Measurements from ENCODE around the gene MDGA2.

Gene MDGA2

GRCh38 chr14:47543459-47543858, 131.9 kb downstream of the MDGA2 start:
- DNase-seq (ENCODE audit: extremely low read depth, low read depth), result no peak
- TF ChIP-seq, protein P1, sequence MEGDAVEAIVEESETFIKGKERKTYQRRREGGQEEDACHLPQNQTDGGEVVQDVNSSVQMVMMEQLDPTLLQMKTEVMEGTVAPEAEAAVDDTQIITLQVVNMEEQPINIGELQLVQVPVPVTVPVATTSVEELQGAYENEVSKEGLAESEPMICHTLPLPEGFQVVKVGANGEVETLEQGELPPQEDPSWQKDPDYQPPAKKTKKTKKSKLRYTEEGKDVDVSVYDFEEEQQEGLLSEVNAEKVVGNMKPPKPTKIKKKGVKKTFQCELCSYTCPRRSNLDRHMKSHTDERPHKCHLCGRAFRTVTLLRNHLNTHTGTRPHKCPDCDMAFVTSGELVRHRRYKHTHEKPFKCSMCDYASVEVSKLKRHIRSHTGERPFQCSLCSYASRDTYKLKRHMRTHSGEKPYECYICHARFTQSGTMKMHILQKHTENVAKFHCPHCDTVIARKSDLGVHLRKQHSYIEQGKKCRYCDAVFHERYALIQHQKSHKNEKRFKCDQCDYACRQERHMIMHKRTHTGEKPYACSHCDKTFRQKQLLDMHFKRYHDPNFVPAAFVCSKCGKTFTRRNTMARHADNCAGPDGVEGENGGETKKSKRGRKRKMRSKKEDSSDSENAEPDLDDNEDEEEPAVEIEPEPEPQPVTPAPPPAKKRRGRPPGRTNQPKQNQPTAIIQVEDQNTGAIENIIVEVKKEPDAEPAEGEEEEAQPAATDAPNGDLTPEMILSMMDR (IDR thresholded peaks at IDR 0.05; ENCODE audit: low read depth, low read length, missing control alignments), result no peak
- no peak overlapping the region for H3K4me3 ChIP-seq (replicated peaks; ENCODE audit: low read depth, low read length)

GRCh38 chr14:47541662-47542061, 133.7 kb downstream of the MDGA2 start:
- TF ChIP-seq, protein P1 (IDR thresholded peaks at IDR 0.05; ENCODE audit: low read depth, low read length, missing control alignments), result no peak
- DNase-seq (ENCODE audit: extremely low read depth, low read depth), result no peak
- H3K4me3 ChIP-seq (replicated peaks; ENCODE audit: low read depth, low read length), result no peak overlapping the region

DNA sequence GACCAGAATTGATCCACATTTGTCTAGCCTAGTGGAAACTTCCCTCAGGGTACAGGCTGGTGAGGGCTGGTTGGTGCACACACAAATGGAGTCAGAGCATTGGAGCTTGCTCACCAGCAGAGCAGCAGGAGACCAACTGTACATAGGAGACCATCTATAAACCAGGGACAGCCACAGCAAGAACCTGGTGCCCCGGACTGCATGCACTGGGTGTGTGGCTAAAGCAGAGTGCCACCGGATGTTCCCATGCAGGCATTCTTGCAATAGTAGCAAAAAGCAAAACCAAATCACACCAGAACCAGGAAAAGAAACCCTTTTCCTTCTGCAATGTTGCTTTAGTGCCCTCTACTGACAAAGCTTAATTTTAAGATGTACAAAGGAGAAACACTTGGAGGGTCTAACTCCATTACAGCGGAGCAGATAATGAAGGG, 136.4 kb downstream of the MDGA2 start:
- H3K4me3 ChIP-seq (replicated peaks; ENCODE audit: low read depth, low read length), result no peak overlapping the region
- no peak for DNase-seq (ENCODE audit: extremely low read depth, low read depth)
- TF ChIP-seq, protein P1 (IDR thresholded peaks at IDR 0.05; ENCODE audit: low read depth, low read length, missing control alignments), result no peak

DNA sequence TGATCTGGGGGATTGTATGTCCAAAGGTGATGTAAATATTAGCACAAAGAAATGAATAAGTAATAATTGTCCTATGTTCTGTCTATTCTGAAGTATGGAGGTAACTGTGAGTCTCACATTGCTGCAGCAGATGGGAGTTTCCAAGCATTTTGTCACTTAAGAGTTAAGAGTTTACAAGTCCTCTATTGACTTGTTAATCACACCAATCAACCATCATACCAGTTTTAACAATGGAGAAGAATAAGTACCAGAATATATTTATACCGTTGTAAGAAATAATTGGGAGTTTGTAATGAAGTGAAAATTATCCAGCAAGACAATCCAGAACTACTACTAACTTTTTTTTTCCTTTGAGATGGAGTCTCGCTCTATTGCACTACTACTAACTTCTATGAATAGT, 139.1 kb downstream of the MDGA2 start:
- no peak overlapping the region for H3K4me3 ChIP-seq (replicated peaks; ENCODE audit: low read depth, low read length)
- TF ChIP-seq, protein P1 (IDR thresholded peaks at IDR 0.05; ENCODE audit: low read depth, low read length, missing control alignments), result no peak
- DNase-seq (ENCODE audit: extremely low read depth, low read depth), result no peak

DNA sequence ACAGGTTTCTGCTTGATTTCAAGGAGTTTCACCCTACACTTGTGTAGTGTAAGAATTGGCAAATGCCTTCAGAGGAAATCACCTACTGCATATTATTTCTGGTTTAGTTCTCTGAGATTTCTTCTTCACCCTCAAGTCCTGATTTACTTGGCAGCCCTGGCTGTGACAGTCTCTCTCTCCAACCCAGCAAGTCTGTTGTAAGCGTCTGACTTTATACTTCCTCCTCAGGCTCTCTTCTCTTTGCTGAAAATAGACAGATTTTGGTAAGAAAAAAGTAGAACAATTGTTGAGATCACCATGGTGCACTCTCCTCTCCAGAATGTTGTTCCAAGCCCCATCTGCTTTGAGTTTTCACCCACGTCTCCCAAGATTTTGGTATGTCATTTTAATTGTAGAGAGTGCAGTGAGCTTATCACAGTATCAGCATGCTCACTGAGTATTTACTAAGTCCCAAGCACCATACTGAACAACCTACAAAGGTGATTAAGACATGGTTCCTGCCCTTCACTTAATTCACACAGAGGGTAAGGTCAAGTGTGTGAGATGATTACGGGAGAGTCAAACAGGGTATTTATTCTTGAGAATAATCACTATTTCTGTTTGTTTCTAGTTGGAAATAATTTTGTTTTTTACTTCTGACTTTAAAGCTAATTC, 148.7 kb downstream of the MDGA2 start:
- H3K4me3 ChIP-seq (replicated peaks; ENCODE audit: low read depth, low read length), result no peak overlapping the region

GRCh38 chr14:47524524-47524923, 150.9 kb downstream of the MDGA2 start:
- TF ChIP-seq, protein P1 (IDR thresholded peaks at IDR 0.05; ENCODE audit: low read depth, low read length, missing control alignments), result no peak
- DNase-seq (ENCODE audit: extremely low read depth, low read depth), result no peak
- H3K4me3 ChIP-seq (replicated peaks; ENCODE audit: low read depth, low read length), result no peak overlapping the region

More for the DNA sequence above, 148.7 kb downstream of the MDGA2 start:
- DNase-seq (ENCODE audit: extremely low read depth, low read depth), result no peak
- TF ChIP-seq, protein P1 (IDR thresholded peaks at IDR 0.05; ENCODE audit: low read depth, low read length, missing control alignments), result no peak

- TF ChIP-seq, protein P1 (IDR thresholded peaks at IDR 0.05; ENCODE audit: low read depth, low read length, missing control alignments), result no peak
- H3K4me3 ChIP-seq (replicated peaks; ENCODE audit: low read depth, low read length), result no peak overlapping the region
- DNase-seq (ENCODE audit: extremely low read depth, low read depth), result no peak
Observed at GRCh38 chr14:47520382-47520781, 155.0 kb downstream of the MDGA2 start.

Data from HFF-Myc (cell line).